B cell (primary cell): ENCODE data around the gene PANK2. TPM values are rescaled to one million over a fixed set of nuclear protein-coding genes. Genes with fewer than 3 reads are reported as not detected.

Experiments used
- ATAC-seq: fragments of 200-7000 bp; cut with Tn5 transposase; one replicate; pipeline ENCODE4 v1.10.0; 2021; ENCODE audit warnings: low read depth, mild to moderate bottlenecking, moderate number of reproducible peaks, moderate library complexity
- CTCF ChIA-PET: fragments of 350-600 bp; sonication (Branson Sonifier 250); formaldehyde crosslinking; loops from one replicate; lab custom pipeline; 2021; ENCODE audit warnings: antibody characterized with exemption, inconsistent platforms; lab: Charles Lee
- POLR2A ChIA-PET: fragments of 350-600 bp; sonication (Branson Sonifier 250); formaldehyde crosslinking; loops from one replicate; lab custom pipeline; 2021; ENCODE audit warnings: antibody characterized with exemption; lab: Charles Lee
- DNase-seq: peaks from one replicate; pipeline ENCODE4 v3.0.0; 2013
- H2AFZ ChIP-seq: 2 replicates; pipeline ENCODE4 v1.6.1; 2012; ENCODE audit warnings: mild to moderate bottlenecking, low read depth, low read length; ENCODE audit not compliant: insufficient read depth, poor library complexity, severe bottlenecking
- H3K27ac ChIP-seq, 2 donors: 1 replicate in 1 of 2; 2 replicates in 1 of 2; pipeline ENCODE4 v1.5.1; 2012 to 2013; ENCODE audit warnings: low read length in 2 of 2, mild to moderate bottlenecking in 2 of 2, moderate library complexity in 1 of 2
- H3K27me3 ChIP-seq, 4 experiments: fragments of 200-600 bp in 1 of 4; sonication (generic) in 1 of 4; replicated peaks in 1 of 4; 1 replicate in 2 of 4; 2 replicates in 2 of 4; pipeline versions ENCODE4 v1.6.1 to v1.7.0; 2013 to 2016; ENCODE audit warnings: low read length in 3 of 4, mild to moderate bottlenecking in 2 of 4, mixed read lengths in 1 of 4, moderate library complexity in 1 of 4; ENCODE audit not compliant: insufficient read depth in 4 of 4, control insufficient read depth in 3 of 4; ENCODE audit errors: control extremely low read depth in 1 of 4
- H3K36me3 ChIP-seq, 2 experiments: replicated peaks in 1 of 2; 1 replicate in 1 of 2; 2 replicates in 1 of 2; pipeline versions ENCODE4 v1.6.1 to v1.7.1; 2013; ENCODE audit warnings: low read length in 1 of 2; ENCODE audit not compliant: insufficient read depth in 2 of 2, control insufficient read depth in 1 of 2; ENCODE audit errors: control extremely low read depth in 1 of 2, extremely low read depth in 1 of 2
- H3K4me1 ChIP-seq, 2 donors: fragments of 200-600 bp in 1 of 2; sonication (generic) in 1 of 2; 1 replicate in 1 of 2; 2 replicates in 1 of 2; pipeline versions ENCODE4 v1.5.1 to v1.6.1; 2013 to 2017; ENCODE audit warnings: low read length in 2 of 2; ENCODE audit not compliant: control insufficient read depth in 2 of 2, insufficient read depth in 2 of 2
- H3K4me2 ChIP-seq: replicated peaks from 2 replicates; pipeline ENCODE3; 2012; ENCODE audit warnings: mild to moderate bottlenecking, low read depth, low read length; ENCODE audit not compliant: poor library complexity, severe bottlenecking
- H3K4me3 ChIP-seq, 5 experiments: fragments of 200-600 bp in 1 of 5; sonication (generic) in 1 of 5; 1 replicate in 3 of 5; 2 replicates in 2 of 5; pipeline versions ENCODE4 v1.5.1 to v1.7.0; 2011 to 2016; ENCODE audit warnings: low read length in 4 of 5, mild to moderate bottlenecking in 4 of 5, low read depth in 2 of 5, control low read depth in 1 of 5, moderate library complexity in 1 of 5; ENCODE audit not compliant: insufficient read depth in 1 of 5; ENCODE audit errors: control extremely low read depth in 1 of 5, extremely low read depth in 1 of 5
- H3K79me2 ChIP-seq: fragments of 200-600 bp; sonication (generic); one replicate; pipeline ENCODE4 v1.6.0; 2016; ENCODE audit warnings: low read length; ENCODE audit not compliant: control insufficient read depth, insufficient read depth
- H3K9ac ChIP-seq: fragments of 200-600 bp; sonication (generic); 2 replicates; pipeline ENCODE4 v1.6.1; 2017; ENCODE audit warnings: mild to moderate bottlenecking, low read length, moderate library complexity
- H3K9me3 ChIP-seq, 3 donors: one replicate each; pipeline versions ENCODE4 v1.6.1 to v1.7.1; 2013; ENCODE audit warnings: low read length in 2 of 3; ENCODE audit not compliant: control insufficient read depth in 2 of 3, insufficient read depth in 1 of 3; ENCODE audit errors: control extremely low read depth in 1 of 3
- H4K20me1 ChIP-seq: 2 replicates; pipeline ENCODE4 v1.6.0; 2012; ENCODE audit warnings: mild to moderate bottlenecking, low read length; ENCODE audit not compliant: insufficient read depth, control insufficient read depth, poor library complexity, severe bottlenecking
- H3K27ac Mint-ChIP-seq: one replicate; pipeline ENCODE4 v1.8.0; 2021; ENCODE audit warnings: mixed read lengths
- H3K27me3 Mint-ChIP-seq: one replicate; pipeline ENCODE4 v1.8.0; 2021; ENCODE audit warnings: mixed read lengths
- H3K4me1 Mint-ChIP-seq: one replicate; pipeline ENCODE4 v1.8.0; 2021; ENCODE audit warnings: mixed read lengths
- H3K4me3 Mint-ChIP-seq: one replicate; pipeline ENCODE4 v1.8.0; 2021; ENCODE audit warnings: mixed read lengths
- H3K9me3 Mint-ChIP-seq: one replicate; pipeline ENCODE4 v1.8.0; 2022; ENCODE audit warnings: mixed read lengths; ENCODE audit not compliant: insufficient read depth
- EZH2 ChIP-seq: IDR thresholded peaks from 2 replicates; pipeline ENCODE4 v1.6.1; 2012; ENCODE audit warnings: borderline replicate concordance, low read depth, mild to moderate bottlenecking, moderate library complexity, low read length; ENCODE audit not compliant: insufficient read depth, poor library complexity, severe bottlenecking
- WGBS: methylation state at CpG from one replicate; pipeline ENCODE4 v1.1.5; 2013; ENCODE audit warnings: missing lambda C conversion rate; ENCODE audit not compliant: insufficient coverage; 5-methylcytosine and 5-hydroxymethylcytosine counted together
- intact Hi-C: fragments of 100-400 bp; cut with micrococcal nuclease; formaldehyde crosslinking; loops from one replicate; pipeline ENCODE4 v1.10.0; 2022
- polyA plus RNA-seq: library from polyadenylated mRNA; depleted of rRNA; stranded (reverse); fragments of >200 nt; gene quantifications from 2 replicates; pipeline ENCODE4 v1.2.3, GENCODE V29; 2012
- total RNA-seq, 2 donors: library from RNA; stranded (reverse); fragments of 120-200 nt in 1 of 2; gene quantifications; 1 replicate in 1 of 2; 2 replicates in 1 of 2; pipeline versions ENCODE4 v1.2.3 to v1.2.4, GENCODE V29; 2013 to 2022
- TF ChIP-seq, protein P1 (sequence below): fragments of 200-600 bp; IDR thresholded peaks from one replicate; pipeline ENCODE4 v1.8.0; 2022; ENCODE audit warnings: antibody characterized with exemption, mild to moderate bottlenecking

The PANK2 gene
- total and polyA plus RNA-seq, 2 donors (not counting 1 experiment from before 2014, with no cell fraction given): 20.5 to 63.3 TPM

DNA sequence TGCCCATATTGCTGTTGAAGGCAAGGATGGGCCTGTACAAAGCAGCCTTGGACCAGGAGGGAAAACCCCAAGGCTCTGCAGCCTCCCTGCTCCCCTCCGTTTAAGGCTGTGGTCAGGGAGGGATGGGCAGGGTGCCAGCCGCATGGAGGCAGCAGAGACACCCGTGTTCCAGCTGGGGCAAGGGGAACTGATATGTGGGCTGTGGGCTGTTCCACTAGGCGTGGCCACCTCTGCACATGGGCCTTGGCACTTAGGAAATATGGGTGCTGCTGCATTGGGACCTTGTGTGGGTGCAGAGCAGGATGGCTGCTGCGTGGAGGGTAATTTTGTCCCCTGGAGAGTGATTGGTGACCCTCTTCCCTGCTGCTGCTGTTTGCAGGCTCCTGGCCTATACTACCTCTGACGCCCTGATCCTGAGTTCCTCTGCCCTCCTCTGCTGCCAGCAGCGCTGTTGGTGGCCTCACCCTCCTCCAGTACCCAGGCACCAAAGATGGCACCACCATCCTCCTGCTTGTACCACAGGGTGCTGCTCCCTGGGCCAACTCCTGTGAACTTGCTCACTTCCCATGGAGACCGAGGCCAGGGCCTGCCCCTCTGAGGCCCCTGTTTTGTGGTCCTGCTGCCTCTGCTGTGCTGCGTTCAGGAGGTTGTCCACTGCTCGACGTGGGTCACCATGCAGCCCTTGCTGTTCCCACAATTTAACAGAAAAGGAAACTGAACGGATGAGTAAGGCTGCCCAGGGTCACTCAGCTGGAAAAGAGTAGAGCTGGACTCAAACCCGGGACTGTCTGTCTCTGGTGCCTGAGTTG is 35.3 kb downstream of the PANK2 start:
- Histone ChIP-seq H3K36me3 (peaks cover 6 to 33% of the 10 kb centered on the region in 2 experiments), H2AFZ (no peak overlapping the region), H3K4me3 (no peak overlapping the region), H3K9ac (no peak overlapping the region), H3K27me3 (no peaks in the 10 kb centered on the region), H3K79me2 (no peaks in the 10 kb centered on the region), H3K4me2 (no peak overlapping the region), H3K4me1 (peaks cover 0 to 4% of the 10 kb centered on the region in 2 donors), H3K9me3 (no peaks in the 10 kb centered on the region), H4K20me1 (peaks cover 10% of the 10 kb centered on the region), H3K27ac (no peak overlapping the region)
- TF ChIP-seq EZH2: no peak
- TF ChIP-seq, protein P1, sequence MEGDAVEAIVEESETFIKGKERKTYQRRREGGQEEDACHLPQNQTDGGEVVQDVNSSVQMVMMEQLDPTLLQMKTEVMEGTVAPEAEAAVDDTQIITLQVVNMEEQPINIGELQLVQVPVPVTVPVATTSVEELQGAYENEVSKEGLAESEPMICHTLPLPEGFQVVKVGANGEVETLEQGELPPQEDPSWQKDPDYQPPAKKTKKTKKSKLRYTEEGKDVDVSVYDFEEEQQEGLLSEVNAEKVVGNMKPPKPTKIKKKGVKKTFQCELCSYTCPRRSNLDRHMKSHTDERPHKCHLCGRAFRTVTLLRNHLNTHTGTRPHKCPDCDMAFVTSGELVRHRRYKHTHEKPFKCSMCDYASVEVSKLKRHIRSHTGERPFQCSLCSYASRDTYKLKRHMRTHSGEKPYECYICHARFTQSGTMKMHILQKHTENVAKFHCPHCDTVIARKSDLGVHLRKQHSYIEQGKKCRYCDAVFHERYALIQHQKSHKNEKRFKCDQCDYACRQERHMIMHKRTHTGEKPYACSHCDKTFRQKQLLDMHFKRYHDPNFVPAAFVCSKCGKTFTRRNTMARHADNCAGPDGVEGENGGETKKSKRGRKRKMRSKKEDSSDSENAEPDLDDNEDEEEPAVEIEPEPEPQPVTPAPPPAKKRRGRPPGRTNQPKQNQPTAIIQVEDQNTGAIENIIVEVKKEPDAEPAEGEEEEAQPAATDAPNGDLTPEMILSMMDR: no peak
- POLR2A ChIA-PET: no interaction called here
- Mint-ChIP-seq H3K4me3 (no peak overlapping the region), H3K27ac (peak overlapping the region; percentile 65), H3K9me3 (no peaks in the 10 kb centered on the region), H3K27me3 (no peaks in the 10 kb centered on the region), H3K4me1 (peaks cover 8% of the 10 kb centered on the region)
- ATAC-seq (no peak), DNase-seq (no peak)
- WGBS: 73% methylated on average over 12 of the region's 13 CpGs
- CTCF ChIA-PET: no interaction called here
- intact Hi-C loops: no loop called here

DNA sequence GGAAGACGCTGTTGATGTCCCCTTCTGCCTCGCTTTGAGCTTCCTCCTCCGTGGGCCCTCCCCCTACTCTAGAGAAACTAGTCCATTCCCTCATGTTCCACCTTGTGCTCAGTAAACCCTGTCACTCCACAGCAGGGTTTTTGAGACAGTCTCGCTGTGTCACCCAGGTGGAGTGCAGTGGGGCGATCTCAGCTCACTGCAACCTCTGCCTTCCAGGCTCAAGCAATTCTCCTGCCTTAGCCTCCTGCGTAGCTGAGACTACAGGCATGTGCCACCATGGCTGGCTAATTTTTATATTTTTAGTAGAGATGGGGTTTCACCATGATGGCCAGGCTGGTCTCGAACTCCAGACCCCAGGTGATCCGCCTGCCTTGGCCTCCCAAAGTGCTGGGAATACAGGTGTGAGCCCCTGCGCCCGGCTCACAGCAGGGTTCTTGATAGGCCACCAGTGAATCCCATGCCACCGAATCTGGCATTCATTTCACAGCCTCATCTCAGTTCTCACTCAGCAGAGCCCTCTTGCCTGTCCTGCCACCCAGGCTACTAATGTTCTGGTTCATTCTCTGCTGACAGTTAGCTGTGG is 36.0 kb downstream of the PANK2 start:
- Mint-ChIP-seq H3K4me1 (peaks cover 8% of the 10 kb centered on the region), H3K27me3 (no peaks in the 10 kb centered on the region), H3K4me3 (no peak overlapping the region), H3K27ac (peak overlapping the region; percentile 65), H3K9me3 (no peaks in the 10 kb centered on the region)
- peaks cover 10% of the 10 kb centered on the region for H4K20me1 ChIP-seq
- no peak overlapping the region for H2AFZ ChIP-seq
- no peak overlapping the region for H3K9ac ChIP-seq
- ChIA-PET CTCF (no interaction called here), POLR2A (no interaction called here)
- H3K27ac ChIP-seq: no peak overlapping the region
- no peak overlapping the region for H3K4me2 ChIP-seq
- no peak overlapping the region for H3K4me3 ChIP-seq
- WGBS: 97% methylated on average over 11 of the region's 11 CpGs
- TF ChIP-seq, protein P1: no peak
- no peak for TF ChIP-seq EZH2
- DNase-seq (no peak), ATAC-seq (no peak)
- H3K36me3 ChIP-seq: peaks cover 6 to 26% of the 10 kb centered on the region in 2 experiments
- no peaks in the 10 kb centered on the region for H3K9me3 ChIP-seq
- intact Hi-C loops: no loop called here
- no peaks in the 10 kb centered on the region for H3K79me2 ChIP-seq
- peaks cover 0 to 4% of the 10 kb centered on the region in 2 donors for H3K4me1 ChIP-seq
- H3K27me3 ChIP-seq: no peaks in the 10 kb centered on the region
